ENCODE measurements around the gene LGI1.
A peak's percentile ranks its signal among the peaks of the same experiment; 100 is the strongest.
"Not testable (repeated sequence)": the region's sequence is repeated elsewhere in the genome, so short reads cannot be mapped to it uniquely, and the experiment has no call there.

The LGI1 gene

DNA sequence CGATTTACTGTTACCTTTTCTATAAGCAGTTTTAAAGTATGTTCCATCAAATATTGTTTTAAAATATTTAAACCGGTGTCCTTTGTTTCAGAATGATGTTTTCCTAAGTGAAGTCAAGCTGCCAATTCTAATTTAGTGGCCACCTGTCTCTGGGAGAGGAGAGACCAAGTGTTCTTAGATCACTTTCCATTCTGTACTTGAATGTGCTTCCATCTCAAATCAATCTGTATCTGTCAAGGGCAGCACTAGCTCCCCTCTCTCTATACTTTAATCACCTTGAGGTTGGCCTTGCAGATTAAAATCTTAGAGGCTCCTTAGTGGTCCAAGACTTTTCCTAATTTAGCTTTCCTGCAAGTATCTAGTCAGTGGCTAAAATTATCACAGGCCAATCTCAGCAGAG, 49.6 kb downstream of the LGI1 start:
- no peak for DNase-seq (ENCODE audit: low read depth in 2 of 2)

DNA sequence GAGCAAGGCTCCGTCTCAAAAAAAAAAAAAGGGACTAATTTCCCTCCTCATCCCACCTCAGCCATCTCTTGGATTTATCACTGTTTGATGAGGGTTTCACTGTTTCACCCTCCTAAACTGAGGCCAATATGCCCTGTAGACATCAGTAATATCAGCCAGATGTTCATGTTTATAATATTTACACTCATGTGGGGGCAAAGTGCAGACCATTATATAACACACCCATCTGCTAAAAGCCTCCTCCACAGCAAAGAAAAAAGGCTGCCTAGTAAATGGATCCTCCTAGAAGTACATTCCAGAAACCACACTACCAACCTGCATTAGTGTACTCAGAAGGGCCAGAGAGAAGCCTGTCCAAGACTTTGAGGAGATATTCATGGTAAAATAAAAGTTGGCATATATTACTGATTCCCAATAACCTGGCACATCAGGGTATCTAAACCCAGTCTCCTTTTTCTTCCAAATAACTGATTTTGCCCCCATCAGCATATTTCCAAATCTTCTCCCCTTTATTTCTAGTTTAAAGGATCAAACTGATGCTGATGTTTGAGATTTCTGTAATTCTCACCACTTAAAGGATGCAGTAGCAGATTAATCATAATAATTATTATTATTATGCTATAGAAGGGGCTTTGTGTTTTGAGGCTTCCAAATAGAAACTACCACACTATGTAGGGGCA, 55.1 kb downstream of the LGI1 start:
- DNase-seq (ENCODE audit: low read depth in 2 of 2) = no peak

DNA sequence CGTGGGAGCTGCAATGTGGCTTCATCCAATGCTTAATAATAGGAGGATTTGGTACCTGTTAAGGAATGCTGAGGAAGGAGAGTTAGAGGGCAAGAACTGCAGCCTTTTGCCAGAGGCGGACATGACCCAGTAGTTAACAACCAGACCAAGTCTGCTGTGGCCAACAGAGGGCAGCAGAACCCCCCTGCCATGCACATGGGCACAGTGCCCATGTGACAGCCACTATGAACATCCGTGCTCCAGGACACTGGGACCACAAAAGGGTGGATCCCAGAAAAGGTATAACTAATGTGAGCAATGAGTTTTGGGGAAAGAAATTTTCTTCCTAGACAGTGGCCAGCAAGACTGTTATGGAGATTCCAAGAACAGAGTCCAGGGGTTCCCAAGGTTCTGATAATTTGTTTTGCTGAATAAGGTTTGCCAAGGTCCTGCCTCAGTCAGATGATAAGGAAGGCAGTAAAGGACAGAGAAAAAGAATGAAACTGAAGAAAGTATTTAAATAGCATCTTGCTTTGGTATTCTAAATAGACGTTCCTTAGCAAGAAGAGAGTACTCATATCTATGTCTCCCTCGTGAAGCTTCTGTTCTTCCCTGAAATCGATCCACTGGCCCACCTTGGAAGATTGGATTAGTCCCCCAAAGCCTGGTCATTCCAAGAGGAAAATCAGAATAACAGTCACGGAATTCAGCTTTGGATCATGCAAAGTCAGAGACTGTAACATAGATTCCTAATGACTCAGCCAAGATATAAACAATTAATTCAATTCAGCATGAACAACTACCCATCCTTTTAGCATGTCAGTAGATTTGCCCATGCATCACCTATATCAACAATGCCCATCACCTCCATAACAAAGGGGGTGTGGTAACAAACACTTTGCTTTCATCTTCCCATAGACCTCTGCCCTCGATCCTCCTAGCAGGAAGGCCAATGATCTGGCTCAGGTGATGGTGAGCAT, 56.0 kb downstream of the LGI1 start:
- peak; percentile 43 to 50 for DNase-seq (ENCODE audit: low read depth in 2 of 2)

DNA sequence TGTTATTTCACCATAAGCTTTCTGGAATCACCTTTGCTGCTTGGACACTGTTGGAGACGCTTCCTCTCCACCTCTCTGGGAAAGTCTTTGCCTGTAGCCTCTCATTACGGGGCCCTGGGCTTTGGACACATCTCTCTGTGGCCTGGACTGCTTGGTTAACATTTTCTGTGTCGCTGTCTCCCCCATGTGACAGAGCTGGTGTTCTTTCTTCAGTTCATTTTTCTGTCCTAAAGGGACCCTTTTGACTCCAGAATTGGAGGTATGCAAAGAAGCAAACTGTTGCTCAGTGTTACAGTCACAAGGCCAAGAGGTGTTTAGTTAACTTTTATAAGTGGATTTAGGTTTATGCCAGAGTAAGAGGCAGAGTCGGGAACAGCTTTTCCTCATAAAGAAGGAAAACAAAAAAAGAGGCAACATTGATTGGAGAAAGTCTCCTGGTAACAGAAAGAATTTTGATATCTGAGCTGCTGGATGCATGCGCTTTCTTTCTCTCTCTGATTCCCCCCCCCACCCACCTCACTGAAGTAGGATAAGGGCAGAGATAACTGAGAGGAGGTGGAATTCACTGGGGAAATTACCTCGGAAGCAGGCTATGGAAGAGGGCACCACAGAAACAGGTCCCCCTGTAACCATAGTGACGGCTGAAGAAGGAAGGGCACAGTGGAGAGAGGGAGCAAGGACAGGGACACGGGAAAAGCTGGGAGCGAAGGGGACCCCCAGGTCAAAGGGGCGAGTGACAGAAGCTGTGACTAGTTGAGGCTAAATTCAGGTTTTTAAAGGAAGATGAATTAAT, 57.8 kb downstream of the LGI1 start:
- DNase-seq (ENCODE audit: low read depth in 2 of 2) = no peak

DNA sequence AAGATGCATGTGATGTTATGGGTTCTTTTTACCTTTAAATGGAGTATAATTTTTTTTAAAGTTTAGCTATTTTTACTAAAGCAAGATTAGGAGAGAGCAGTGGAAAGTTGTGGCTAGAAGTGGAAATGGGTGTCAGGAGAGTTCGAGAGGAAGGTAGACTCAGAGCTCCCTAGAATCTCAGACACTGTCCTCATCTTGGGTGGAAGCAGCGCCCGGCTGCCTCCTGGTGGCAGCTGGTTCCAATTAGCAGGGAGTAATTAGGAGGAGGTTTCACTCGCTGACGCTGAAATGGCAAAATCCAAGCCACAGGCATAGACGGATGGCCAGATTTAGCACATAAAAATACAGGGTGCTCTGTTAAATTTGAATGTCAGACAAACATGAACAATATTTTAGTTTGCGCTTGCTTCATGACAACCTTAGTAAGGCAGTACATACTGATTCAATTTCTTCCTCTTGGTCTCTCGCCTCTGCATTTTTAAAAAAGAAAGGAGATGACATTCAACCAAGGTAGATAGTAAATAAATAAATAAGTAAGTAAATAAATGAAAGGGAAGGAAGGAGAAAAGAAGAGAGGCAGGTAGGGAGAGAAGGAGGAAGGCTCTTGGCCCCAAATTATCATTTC, 58.5 kb downstream of the LGI1 start:
- peak; percentile 18 to 24 for DNase-seq (ENCODE audit: low read depth in 2 of 2)

DNA sequence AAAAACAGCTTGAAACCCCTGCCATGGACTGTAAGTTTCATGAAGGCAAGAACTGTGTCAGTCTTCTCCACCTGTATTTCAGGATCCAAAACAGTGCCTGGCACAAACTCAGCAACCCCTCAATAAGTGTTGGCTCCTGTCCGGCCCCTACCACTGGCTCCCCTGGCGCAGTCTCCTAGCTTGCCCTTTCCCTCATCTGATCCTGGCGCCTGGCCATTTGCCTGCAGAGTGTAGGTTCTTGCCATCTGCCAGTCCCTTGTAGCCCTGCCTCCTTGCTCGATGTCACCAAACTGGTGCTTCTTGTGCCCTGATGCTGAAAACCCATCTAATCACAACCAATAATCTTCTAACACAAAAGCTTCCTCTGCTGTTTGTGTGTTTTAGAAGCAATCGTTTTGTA, 60.4 kb downstream of the LGI1 start:
- DNase-seq (ENCODE audit: low read depth in 2 of 2) = no peak

DNA sequence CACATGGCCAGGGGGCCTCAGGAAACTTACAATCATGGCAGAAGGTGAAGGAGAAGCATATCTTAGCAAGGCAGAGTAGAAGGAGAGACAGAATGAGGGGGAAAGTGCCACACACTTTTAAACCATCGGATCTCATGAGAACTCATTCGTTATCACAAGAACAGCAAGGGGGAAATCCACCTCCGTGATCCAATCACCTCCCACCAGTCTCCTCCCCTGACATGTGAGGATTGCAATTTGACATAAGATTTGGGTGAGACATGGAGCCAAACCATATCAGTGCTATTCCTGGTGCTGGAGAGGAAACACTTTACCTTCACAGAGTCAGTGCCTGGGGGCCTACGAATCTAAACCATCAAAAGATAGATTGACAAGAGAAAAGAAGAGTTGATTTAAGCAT, 61.8 kb downstream of the LGI1 start:
- no peak for DNase-seq (ENCODE audit: low read depth in 2 of 2)

DNA sequence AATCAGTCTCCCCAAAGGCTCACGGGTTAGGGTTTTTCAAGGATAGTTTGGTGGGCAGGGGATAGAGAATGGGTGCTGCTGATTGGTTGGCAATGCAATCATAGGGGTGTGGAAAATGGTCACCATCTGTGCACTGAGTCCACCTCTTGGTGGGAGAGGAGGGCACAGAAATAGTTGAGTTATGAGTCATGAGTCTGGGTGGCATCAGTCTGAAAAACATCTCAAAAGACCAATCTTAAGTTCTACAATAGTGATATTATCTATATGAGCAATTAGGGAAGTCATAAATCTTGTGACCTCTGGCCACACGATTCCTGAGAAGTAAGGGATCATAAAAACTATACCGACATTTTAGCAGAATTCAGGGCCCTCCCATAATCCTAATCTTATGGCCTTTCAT, 62.7 kb downstream of the LGI1 start:
- DNase-seq (ENCODE audit: low read depth in 2 of 2) = no peak

DNA sequence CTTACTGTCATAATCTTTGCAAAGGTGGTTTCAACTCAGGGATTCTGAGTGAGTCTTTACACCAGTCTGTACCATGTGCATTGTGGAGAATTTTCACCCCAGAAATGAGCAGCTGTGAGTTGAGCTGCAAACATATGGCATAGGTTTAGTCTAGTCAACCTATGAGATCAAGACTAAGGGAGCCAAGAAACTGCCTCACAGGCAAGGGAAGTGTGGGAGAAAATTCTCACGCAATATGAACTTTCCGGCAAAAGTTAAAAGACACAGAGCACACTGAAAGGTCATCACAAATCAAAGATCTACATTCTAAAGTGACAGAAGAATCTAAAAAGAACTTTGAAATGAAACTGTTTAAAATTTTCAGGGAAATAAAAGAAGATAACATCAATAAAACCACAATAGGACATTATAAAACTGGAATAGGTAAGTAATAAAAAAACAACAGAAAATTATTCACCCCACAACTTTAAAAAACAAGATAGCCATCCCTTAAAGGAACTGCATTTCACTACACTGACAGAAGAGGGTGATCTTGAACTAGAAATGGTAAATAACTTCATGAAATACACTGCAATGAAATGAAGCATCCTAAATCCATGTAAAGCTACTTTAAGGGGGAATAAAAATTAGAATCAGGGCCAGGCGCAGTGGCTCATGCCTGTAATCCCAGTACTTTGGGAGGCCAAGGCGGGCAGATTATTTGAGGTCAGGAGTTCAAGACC, 63.5 kb downstream of the LGI1 start:
- DNase-seq (ENCODE audit: low read depth in 2 of 2) = no peak

DNA sequence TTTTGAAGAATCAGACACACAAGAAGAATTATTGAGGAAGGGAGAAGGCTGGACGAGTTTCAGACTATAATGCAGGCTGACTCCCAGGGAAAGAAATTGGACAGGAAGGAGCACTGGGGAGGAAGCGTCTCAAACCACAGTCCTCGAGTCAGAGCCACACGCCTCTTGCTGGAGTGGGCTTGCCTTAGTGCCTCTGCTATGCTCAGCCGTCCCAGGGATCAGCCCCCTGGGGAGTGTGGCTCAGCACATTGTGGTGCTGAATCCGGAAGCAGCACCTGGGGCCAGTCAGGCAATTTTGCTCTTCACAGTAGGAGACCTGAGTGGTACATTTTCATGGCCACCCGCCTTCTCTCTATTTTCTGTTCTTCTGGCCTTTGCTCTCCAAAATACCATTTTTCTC, 68.6 kb downstream of the LGI1 start:
- no peak for DNase-seq (ENCODE audit: low read depth in 2 of 2)

DNA sequence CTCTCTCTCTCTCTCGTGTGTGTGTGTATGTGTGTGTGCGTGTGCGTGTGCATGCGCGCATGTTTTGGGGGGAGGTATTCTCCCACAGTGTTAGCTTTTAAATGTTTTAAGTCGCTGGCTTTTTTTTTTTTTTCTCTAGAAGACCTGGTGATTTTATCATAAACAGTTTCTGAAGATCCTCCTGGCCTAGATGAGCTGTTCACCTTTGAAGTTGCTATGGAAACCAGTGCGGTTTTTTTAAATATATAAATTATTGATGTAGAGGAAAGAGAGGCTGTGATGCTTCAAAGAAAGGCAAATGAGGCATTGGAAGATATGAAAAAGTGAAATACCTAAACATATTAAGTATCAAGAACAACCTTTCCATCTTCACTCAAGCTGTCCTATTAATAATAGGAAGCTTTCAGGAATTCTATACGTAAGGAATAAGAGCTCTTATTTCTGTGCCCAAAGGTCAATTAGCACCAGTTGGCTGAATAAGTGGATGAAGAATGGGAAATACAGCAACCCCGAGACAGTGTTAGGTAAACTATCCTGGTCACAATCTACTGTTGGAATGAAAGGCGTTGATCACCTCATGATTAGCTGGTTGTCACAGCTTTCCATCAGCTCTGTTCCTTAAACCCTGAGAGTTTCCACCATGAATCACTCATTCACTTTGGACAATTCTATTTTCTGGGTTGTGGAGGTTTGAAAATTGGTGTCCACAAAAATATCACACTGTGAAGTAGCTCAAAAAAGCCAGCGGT, 69.5 kb downstream of the LGI1 start:
- DNase-seq (ENCODE audit: low read depth in 2 of 2) = no peak

DNA sequence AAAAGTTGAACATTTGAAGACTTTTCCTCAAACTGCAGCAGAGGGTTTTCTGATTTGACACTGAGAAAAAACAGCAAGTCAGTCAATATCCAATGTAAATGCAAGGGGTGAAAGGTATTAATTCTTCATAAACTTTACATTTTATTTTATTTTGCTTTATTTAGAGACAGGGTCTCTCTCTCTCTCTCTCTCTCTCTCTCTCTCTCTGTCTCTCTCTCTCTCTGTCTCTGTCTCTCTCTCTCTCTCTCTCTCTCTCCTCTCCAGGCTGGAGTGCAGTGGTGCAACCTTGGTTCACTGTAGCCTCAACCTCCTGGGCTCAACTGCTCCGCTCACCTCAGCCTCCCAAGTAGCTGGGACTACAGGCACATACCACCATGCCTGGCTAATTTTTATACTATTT, 73.3 kb downstream of the LGI1 start:
- DNase-seq (ENCODE audit: low read depth in 2 of 2) = not testable (repeated sequence)

DNA sequence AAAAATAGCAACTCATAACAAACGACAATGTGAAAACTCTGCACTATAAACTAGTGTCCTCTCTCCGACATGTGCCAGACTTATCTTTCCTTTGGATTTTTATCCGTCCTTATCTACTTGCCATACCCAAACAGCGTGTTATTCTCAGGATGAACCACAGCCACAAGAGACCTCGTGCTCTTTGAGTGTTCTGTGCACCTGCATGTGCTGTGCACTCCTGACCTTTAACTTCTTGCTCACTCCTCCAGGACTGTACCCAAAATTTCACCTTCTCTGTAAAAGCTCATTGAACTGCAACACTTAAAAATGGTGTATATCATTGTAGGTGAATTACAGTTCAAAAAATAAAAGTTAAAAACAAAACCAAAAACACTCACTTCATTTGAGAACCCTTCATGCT, 78.0 kb downstream of the LGI1 start:
- DNase-seq (ENCODE audit: low read depth in 2 of 2) = no peak

DNA sequence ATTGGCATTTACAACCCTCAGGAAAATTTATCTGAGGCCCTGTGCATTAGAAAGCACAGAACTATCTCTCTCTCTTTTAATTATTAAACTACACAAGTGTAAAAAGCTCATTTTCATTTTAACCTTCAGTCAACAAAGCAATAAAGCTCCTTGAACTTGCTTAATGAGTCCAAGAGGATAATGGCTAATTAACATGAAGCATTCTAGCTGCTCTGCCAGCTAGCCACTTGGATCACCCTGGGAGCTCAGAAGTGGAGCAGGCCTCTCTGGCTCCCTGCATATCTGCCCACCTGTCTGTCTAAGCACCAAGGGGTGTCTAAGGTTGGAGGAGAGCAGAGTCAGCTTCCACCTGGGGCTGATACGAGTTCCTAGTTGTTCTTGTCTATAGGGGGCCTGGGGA, 80.1 kb downstream of the LGI1 start:
- DNase-seq (ENCODE audit: low read depth in 2 of 2) = no peak

DNA sequence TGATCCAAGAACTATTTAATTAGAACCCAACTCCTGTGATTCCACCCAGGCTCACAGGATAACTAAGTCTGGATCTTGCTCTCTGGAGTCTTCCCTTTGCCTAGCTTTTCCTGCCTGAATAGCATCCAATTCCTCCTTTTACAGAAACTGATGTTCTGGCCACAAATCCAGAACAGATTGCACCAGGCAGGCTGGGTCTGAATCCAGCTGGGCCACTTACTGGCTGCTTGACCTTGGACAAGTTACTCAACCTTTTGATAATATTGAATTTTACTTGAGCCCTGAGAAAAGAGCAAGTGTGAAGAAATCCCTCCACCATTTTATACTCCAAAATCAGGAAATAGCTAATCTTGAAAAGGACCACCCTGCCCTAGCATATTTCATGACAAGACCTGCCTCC, 80.5 kb downstream of the LGI1 start:
- no peak for DNase-seq (ENCODE audit: low read depth in 2 of 2)

DNA sequence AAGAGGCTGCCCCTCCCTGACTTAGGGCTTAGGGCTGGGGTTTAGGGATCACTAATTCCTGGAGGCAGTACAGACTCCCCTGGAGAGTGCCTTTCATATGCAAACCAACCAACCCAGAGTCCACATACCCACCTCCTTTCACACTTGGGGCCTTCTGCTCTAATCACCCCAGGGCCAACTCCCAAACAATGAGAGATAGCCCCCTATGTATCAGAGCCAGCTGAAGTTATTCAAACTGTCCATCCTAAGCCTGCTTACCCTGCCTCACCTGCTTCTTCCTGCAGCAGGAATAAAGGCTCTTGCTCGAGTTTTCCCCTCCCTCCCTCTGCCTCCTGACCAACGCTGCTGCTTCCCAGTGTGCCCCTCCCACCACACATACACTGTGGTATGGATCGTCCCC, 84.2 kb downstream of the LGI1 start:
- DNase-seq (ENCODE audit: low read depth in 2 of 2) = no peak

DNA sequence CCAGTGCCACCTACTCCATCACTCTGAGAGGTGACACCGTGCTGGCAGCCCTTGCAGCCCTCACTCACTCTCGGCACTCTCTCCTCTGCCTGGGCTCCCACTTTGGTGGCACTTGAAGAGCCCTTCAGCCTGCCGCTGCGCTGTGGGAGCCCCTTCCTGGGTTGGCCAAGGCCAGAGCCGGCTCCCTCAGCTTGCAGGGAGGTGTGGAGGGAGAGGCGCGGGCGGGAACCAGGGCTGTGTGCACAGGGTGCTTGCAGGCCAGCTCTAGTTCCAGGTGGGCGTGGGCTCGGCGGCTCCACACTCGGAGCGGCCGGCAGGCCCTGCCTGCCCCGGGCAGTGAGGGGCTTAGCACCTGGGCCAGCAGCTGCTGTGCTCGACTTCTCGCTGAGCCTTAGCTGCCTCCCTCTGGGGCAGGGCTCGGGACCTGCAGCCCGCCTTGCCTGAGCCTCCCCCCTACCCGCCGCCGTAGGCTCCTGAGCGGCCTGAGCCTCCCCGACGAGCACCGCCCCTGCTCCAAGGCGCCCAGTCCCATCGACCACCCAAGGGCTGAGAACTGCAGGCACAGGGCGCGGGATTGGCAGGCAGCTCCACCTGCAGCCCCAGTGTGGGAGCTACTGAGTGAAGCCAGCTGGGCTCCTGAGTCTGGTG, 87.4 kb downstream of the LGI1 start:
- DNase-seq (ENCODE audit: low read depth in 2 of 2) = no peak

All from stimulated activated CD4-positive, alpha-beta T cell treated with anti-CD3 and anti-CD28 coated beads, Interleukin-4, amount 100 ng/mL, for 48 hours (primary cell).